ENCODE data around the gene RIOK1.

RIOK1 gene

DNA sequence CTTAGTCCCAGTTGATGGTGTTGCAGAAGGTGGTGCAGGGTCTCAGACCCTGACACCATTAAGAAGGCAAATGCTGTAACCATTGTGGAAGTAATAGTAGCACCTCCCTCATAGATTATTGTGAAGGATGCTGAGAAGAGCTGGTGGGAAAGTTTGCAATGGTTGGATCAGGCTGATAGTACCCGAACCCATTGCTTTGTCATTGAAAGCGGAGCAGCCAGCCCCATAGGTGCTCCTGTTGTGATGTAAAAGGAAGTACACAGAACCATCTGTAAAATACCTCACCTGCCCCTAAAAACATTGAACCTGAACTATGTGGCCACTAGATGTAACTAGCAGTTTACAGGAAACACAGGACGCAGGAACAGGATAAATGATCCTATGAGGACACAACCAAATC, 31.5 kb downstream of the RIOK1 start:
- TF ChIP-seq CTCF (conservative IDR thresholded peaks at IDR 0.05; ENCODE audit: low read depth, low read length): no peak
- no peak overlapping the region for H3K4me3 ChIP-seq (ENCODE audit: low read length)
- DNase-seq (ENCODE audit: low read depth): no peak

GRCh38 chr6:7424058-7424457, 34.5 kb downstream of the RIOK1 start:
- TF ChIP-seq CTCF (conservative IDR thresholded peaks at IDR 0.05; ENCODE audit: low read depth, low read length): no peak
- no peak overlapping the region for H3K4me3 ChIP-seq (ENCODE audit: low read length)
- no peak for DNase-seq (ENCODE audit: low read depth)

GRCh38 chr6:7424967-7425807, 35.6 kb downstream of the RIOK1 start:
- TF ChIP-seq CTCF (conservative IDR thresholded peaks at IDR 0.05; ENCODE audit: low read depth, low read length): peak; percentile 66
- DNase-seq (ENCODE audit: low read depth): peak; percentile 35
- no peak overlapping the region for H3K4me3 ChIP-seq (ENCODE audit: low read length)

DNA sequence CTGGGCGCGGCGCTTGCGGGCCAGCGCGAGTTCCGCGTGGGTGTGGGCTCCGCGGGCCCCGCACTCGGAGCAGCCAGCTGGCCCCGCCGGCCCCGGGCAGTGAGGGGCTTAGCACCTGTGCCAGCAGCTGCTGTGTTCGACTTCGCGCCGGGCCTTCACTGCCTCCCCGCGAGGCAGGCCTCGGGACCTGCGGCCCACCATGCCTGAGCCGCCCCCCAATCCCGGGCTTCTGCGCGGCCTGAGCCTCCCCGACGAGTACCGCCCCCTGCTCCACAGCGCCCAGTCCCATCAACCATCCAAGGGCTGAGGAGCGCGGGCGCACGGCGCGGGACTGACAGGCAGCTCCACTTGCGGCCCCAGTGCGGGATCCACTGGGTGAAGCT, 36.2 kb downstream of the RIOK1 start:
- TF ChIP-seq CTCF (conservative IDR thresholded peaks at IDR 0.05; ENCODE audit: low read depth, low read length): no peak
- no peak for DNase-seq (ENCODE audit: low read depth)
- no peak overlapping the region for H3K4me3 ChIP-seq (ENCODE audit: low read length)

DNA sequence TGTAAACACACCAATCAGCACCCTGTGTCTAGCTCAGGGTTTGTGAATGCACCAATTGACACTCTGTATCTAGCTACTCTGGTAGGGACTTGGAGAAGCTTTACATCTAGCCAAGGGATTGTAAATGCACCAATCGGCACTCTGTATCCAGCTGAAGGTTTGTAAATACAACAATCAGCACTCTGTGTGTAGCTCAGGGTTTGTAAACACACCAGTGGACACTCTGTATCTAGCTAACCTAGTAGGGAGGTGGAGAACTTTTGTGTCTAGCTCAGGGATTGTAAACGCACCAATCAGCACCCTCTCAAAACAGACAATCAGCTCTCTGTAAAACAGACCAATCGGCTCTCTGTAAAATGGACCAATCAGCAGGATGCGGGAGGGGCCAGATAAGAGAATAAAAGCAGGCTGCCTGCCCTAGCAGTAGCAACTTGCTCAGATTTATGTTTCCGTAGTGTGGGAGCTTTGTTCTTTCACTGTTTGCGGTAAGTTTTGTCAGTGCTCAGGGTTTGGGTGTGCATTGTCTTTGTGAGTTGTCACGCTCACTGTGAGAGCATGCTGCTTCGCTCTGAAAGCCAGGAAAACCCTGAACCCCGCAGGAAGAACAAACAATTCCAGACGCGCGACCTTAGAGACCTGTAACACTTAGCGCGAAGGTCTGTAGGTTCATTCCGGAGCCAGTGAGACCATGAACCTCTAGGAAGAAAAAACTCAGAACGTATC, 37.0 kb downstream of the RIOK1 start:
- no peak for DNase-seq (ENCODE audit: low read depth)
- no peak for TF ChIP-seq CTCF (conservative IDR thresholded peaks at IDR 0.05; ENCODE audit: low read depth, low read length)
- no peak overlapping the region for H3K4me3 ChIP-seq (ENCODE audit: low read length)

GRCh38 chr6:7431313-7431673, 41.7 kb downstream of the RIOK1 start:
- DNase-seq (ENCODE audit: low read depth): no peak
- H3K4me3 ChIP-seq (ENCODE audit: low read length): no peak overlapping the region
- no peak for TF ChIP-seq CTCF (conservative IDR thresholded peaks at IDR 0.05; ENCODE audit: low read depth, low read length)
